ENCODE results near the gene C1S.
"Not testable (repeated sequence)": the region's sequence is repeated elsewhere in the genome, so short reads cannot be mapped to it uniquely, and the experiment has no call there.

C1S gene

DNA sequence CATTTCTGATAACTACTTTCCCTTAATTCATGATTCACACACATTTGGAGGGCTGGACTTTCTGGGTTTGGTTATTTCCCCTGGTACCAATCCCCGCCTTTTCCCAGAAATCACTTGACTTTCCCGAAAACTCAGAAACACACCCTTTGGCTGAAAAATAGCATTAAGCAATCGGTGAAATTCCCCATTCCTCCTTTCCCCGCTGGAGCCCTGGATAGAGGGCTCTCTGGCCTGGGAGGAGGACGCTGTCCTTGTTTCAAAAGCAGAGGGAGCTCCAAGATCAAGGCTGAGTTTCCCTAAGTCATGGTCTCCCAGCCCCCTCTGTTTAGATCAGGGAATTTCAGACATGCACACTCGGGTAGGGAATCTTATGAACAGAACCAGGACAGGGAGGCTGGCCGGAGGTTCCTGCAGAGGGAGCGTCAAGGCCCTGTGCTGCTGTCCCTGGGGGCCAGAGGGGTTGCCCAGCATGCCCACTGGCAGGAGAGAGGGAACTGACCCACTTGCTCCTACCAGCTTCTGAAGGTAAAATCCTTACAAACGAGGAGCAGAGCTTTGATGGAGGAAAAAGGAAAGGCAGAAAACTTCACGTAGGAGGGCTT is at the start of gene C1S:
TSS of gene C1S (plus strand) at position 366 of the 602 bp plus-strand sequence. CDS start 1,195 bp downstream, outside the sequence.
- DNase-seq (ENCODE audit: low spot score) = peak; percentile 93

- not testable (repeated sequence) for DNase-seq (ENCODE audit: low spot score)
Measured at GRCh38 chr12:7011398-7011797, 49.1 kb upstream of the C1S start.

DNA sequence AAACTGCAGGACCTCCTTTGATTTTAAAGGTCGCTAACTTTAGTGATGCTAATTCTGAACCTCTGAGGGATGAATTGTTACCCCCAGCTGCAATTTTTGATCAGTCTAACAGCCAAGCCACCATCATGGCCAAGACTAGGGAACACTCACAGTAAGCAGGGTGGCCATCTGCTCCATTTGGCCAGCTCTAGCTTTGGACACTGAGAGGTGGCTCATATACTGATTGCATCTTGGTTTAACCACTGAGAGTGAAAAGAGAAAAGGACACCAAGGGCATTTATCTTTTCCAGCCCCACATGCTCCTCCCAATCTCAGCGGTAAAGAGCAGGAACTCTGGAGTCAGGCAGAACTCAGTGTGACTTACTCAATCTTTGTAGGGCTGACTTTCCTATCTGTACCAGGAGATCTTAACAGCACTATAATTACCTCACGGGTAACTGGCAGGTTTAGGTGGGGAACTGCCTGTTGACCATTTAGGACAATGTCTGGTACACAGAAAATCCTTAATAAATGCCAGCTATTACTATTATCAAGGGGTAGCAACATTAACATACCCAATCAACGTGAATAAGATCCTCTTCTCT is 48.4 kb upstream of the C1S start:
- no peak for DNase-seq (ENCODE audit: low spot score)

- no peak for DNase-seq (ENCODE audit: low spot score)
Measured at GRCh38 chr12:7013101-7013500, 47.4 kb upstream of the C1S start.

DNA sequence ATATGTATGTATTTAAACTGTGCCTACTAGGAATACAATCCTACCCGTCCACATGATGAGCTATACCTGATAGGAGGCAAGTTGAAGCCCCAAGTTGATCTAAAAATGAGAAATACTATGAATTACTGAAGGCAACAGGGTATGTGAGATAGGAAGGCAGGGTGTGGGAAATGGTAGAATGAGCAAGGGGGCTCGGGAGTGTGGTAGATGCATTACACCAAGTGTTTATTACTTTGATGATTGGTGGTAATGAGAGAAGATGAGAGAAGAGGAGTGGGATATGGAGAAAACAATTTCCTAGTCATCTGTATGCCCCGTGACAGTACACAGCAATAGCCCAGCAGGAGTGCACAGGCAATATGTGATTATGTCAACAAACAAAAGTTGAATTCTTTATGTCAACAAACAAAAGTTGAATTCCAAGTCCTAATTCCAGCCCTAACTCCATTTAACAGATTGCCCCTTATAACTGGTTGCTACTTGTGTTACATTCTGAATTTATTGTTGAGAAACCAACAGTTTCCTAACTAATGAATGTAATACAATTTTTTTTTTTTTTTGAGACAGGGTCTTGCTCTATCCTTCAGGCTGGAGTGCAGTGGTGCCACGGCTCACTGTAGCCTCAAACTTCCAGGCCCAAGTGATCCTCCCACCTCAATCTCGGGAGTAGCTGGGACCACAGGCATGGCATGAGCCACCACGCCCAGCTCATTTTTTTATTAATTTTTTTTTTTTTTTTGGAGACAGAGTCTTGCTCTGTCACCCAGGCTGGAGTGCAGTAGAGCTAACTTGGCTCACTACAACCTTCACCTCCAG is 44.8 kb upstream of the C1S start:
- DNase-seq (ENCODE audit: low spot score) = no peak

DNA sequence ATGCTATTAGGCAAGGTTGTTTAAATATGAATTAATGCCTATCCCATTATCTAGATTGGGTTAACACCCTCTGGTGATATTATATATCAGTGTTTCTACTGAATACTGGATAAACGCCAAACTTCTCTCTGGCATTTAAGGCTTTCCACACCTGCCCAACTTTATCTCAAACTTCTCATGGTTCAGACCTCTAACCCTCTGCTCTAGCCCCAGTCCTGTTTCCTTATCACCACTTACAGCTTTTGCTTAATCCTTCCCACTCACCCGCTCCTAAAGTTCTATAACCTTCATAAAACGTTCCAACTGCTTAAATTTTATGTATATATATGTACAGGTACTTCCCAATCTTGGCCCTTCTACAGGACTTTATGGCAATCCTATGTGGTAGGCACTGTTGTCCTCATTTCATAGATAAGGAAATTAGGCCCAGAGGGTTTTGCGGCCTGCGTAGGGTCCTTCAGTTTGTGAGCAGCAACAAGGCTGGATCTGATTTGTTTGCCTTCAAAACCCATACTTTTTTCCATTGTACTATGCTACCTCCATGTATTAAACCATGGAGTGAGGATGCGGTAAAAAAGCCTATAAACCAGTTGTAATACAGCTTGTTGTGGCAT is 43.5 kb upstream of the C1S start:
- no peak for DNase-seq (ENCODE audit: low spot score)

- DNase-seq (ENCODE audit: low spot score) = no peak
Measured at GRCh38 chr12:7017870-7018349, 42.6 kb upstream of the C1S start.

DNA sequence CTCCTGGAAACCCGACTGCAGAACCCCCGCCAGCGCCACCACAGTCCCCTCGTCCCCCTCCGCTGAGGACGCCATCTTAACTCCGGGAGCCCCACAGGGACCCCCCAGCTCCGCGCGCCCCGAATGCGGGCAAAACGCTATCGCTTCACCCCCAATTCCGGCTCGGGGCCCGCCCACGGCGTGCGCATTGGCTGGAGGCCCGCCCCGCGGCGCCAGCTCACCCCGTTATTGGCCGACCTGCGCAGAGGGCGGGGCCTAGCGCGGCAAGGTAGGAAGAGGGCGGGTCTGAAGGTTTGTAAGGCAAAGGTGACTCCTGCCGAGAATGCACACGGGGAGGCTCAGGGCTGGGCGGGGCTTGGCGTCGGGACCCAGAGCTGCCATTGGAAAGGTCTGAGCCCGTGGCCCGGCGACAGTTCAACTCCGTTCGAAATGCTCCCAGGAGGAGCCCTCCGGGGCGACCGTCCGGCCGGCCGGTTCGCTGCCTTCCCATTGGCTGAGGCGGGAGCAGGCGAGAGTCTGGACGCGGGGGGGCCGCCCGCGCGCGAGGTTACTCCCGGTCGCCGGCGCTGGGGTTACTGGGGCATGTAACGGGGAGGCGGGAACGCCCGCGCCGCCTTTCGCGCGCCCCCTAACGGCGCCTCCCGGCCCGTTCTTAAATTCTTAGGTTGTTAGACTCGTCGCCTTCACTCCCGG is 42.0 kb upstream of the C1S start, which contains the start of gene LPCAT3:
TSS of gene LPCAT3 (minus strand) at position 127 of the 693 bp plus-strand sequence. CDS start at position 75, 52 bp downstream.
- DNase-seq (ENCODE audit: low spot score) = peak; percentile 99

DNA sequence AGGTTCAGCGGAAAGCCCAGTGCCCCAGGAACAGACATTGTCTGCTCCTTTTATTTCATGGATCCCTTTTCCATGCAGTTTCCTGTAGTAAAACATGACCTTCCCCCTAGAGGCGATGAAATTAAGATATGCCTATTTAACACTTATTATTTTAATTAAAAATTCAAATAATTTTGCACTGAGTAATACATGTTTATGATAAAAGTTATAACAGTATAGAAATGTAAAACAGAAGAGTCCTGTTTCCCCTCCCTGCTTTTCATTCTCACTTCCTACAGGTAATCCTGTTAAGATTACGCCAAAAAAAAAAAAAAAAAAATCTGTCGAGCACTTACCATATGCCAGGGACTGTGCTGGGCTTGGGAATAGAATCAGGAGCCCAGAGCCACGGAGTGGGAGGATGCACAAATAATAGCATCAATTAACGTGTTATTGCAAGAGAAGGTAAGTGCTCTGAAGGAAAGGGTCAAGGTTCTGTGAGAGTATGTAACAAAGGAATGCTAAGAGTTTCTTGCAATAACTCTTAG is 41.4 kb upstream of the C1S start:
- no peak for DNase-seq (ENCODE audit: low spot score)

DNA sequence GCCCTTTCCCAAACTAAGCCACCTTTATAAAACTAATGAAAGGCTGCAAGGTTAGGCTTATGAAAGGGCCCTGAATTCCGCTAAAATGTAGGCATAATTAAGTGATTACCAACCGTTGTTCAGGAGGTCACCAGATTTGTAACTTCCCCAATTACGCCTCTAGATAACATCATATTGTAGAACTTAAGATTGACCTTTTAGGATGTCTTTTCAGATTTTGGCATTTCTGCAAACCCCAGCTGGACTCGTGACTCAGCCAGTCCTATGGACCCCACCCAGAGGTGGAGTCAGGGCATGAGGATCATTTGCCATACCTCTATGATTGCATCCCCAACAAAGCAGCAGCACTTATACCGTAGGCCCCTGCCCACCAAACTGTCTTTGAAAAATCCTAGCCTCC is 38.6 kb upstream of the C1S start:
- no peak for DNase-seq (ENCODE audit: low spot score)

- no peak for DNase-seq (ENCODE audit: low spot score)
Measured at GRCh38 chr12:7023114-7023513, 37.4 kb upstream of the C1S start.

DNA sequence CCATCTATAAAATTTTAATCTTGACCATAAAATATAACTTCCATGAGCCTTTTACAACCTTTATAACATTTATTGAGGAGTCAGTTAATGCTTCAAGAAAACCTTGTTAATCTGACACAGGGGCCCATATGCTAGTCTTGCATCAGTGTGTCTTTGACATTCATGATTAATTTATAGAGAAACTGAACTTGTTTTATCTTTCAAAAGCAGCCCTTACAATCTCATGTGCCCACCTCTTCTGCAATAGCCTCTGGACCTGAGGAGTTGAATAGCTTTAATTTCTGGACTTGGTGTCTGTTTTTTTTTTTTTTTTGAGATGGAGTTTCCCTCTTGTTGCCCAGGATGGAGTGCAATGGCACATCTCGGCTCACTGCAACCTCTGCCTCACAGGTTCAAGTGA is 33.7 kb upstream of the C1S start:
- DNase-seq (ENCODE audit: low spot score) = no peak

- DNase-seq (ENCODE audit: low spot score) = no peak
Measured at GRCh38 chr12:7031306-7031705, 29.2 kb upstream of the C1S start.

GRCh38 chr12:7032990-7033389 is 27.5 kb upstream of the C1S start:
- DNase-seq (ENCODE audit: low spot score) = no peak

DNA sequence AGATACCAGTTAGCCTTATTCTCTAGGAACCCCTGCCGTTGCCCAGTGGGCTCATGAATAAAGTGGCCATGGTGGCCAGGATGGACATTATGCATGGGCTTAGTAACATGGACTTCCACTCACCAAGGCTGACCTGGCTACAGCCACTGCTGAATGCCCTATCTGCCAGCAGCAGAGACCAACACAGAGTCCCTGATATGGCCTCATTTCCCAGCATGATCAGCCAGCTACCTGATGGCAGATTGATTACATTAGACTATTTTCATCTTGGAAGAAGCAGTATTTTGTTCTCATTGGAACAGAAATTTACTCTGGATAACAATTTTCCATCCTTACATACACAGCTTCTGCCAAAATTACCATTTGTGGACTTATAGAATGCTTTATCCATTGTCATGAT is 26.1 kb upstream of the C1S start:
- DNase-seq (ENCODE audit: low spot score) = no peak

GRCh38 chr12:7035463-7035862 is 25.1 kb upstream of the C1S start:
- DNase-seq (ENCODE audit: low spot score) = no peak

GRCh38 chr12:7037411-7037810 is 23.1 kb upstream of the C1S start:
- not testable (repeated sequence) for DNase-seq (ENCODE audit: low spot score)

DNA sequence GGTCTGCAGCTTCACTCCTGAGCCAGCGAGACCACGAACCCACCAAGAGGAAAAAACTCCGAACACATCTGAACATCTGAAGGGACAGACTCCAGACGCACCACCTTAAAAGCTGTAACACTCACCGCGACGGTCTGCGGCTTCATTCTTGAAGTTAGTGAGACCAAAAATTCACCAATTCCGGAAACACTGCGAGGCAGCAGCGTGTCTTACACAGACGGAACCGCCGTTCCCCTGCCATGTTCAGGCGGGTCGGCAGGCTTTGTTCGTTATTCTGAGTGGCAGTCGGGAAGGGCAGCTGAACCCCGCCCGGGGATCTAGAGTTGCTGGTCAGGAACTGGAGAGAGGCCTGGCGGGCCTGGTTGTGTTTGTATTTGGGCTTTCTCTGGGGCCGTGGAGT is 21.9 kb upstream of the C1S start:
- DNase-seq (ENCODE audit: low spot score) = no peak

- DNase-seq (ENCODE audit: low spot score) = no peak
Measured at GRCh38 chr12:7039403-7039802, 21.1 kb upstream of the C1S start.

DNA sequence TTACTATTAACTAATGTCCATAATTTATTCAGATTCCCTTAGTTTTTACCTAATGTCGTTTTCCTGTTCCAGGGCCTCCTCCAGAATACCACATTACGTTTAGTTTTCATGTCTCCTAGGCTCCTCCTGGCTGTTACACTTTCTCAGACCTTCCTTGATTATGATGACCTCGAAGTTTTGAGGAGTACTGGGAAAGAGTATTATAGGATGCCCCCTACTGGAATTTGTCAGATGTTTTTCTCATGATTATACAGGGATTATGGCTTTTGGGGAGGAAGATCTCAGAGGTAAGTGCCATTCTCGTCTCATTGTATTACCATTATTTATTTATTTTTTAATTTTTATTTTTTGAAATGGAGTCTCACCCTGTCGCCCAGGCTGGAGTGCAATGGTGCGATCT is 17.7 kb upstream of the C1S start:
- peak; percentile 50 for DNase-seq (ENCODE audit: low spot score)

GRCh38 chr12:7045913-7046312 is 14.6 kb upstream of the C1S start:
- DNase-seq (ENCODE audit: low spot score) = no peak
